ENCODE results near the gene CEACAM19. TPM values are rescaled to one million over a fixed set of nuclear protein-coding genes. Genes with fewer than 3 reads are reported as not detected.
A peak's percentile ranks its signal among the peaks of the same experiment; 100 is the strongest.
"Not testable (repeated sequence)": the region's sequence is repeated elsewhere in the genome, so short reads cannot be mapped to it uniquely, and the experiment has no call there.

The CEACAM19 gene
- total RNA-seq, 1 donor from 2014 or later, result 1.2 TPM

DNA sequence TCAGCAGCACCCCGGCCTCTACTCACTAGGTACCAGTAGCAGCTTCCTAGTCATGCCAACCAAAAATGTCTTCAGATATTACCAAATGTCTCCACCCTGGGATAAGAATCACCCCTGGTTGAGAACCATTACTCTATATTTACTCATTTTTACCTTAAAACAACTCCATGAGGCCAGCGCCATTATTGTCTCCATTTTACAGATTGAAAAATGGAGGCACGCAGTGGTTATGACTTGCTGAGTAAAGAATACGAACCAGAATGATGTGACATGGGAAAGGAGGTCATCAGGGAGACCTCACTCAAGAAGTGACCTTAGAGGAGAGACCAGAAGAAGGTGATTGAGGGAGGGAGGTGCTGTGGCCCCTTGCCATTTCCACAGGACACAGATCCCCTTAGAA is 2.2 kb downstream of the CEACAM19 start:
- no peak for DNase-seq (ENCODE audit: low read depth in 2 of 2)

GRCh38 chr19:44675521-44675920 is 4.2 kb downstream of the CEACAM19 start:
- no peak for DNase-seq (ENCODE audit: low read depth in 2 of 2)

- peak in 1 of 2 donors; percentile 53 for DNase-seq (ENCODE audit: low read depth in 2 of 2)
These were observed 5.9 kb downstream of the CEACAM19 start for GRCh38 chr19:44677019-44677811.

DNA sequence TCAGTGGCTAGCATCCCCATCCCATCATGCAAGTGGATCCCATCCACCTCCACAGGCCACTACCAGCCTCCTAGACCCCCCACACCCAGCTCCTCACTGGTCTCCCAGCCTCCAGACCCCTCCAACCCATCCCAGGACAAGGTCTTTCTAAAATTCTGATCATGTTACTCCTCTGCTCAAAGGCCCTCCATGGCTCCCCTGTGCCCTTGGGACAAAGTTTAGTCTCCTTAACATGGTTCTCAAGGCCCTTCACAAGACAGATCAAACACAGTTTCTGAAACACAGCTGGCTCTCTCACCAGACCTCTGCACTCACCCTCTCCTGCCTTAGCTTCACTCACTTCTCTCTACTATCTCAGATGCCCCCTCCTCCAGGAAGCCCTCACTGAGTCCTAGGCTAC is 9.3 kb downstream of the CEACAM19 start:
- DNase-seq (ENCODE audit: low read depth in 2 of 2), result no peak

DNA sequence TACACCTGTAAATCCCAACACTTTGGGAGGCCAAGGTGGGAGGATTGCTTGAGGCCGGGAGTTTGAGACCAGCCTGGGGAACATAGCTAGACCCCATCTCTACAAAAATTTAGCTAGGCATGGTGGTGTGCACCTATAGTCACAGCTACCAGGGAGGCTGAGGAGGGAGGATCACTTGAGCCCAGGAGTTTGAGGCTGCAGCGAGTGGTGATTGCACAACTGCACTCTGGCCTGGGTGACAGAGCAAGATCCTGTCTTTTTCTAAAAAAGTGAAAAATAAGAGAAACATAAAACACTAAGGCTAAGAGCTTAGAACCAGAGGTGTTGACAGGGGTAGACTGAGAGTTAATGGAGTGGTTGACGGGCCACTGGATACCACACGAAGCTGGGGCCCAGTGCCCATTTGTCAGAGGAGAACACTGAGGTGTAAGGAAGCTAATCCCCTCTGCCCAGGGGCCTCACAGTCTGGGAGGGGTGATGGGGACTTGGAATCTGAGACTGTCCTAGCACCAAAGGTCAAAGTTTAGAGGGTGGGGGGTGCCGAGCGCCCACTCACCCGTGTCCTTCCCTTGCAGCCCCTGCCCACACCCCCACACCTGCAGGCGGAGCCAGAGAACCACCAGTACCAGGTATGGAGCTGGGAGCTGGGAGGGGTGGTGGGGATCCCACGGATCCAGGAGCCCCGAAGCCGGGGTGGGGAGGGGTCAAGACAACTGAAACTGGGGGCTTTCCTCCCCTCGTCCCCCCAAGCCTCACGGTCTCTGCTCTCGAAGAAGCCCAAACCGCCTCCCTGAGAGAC is 10.9 kb downstream of the CEACAM19 start:
- DNase-seq (ENCODE audit: low read depth in 2 of 2), result no peak

DNA sequence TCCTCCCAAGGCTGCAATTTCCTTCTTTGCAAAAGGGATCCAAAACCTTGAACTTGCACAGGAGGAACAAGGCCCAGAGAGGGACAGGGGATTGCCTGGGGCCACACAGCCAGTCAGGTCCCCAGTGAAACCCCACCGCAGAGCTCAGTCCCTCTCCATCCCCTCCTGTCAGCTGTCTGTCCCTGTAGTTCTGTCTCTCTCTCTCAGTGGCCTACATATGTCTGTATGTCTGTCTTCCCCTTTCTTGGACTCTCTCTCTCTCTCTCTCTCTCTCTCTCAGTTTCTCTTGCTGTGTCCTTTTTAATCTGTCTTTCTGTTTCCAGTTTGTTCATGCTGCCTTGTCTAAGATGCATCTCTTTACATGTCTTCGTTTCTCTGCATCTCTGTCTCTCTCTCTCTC is 11.5 kb downstream of the CEACAM19 start:
- no peak for DNase-seq (ENCODE audit: low read depth in 2 of 2)

DNA sequence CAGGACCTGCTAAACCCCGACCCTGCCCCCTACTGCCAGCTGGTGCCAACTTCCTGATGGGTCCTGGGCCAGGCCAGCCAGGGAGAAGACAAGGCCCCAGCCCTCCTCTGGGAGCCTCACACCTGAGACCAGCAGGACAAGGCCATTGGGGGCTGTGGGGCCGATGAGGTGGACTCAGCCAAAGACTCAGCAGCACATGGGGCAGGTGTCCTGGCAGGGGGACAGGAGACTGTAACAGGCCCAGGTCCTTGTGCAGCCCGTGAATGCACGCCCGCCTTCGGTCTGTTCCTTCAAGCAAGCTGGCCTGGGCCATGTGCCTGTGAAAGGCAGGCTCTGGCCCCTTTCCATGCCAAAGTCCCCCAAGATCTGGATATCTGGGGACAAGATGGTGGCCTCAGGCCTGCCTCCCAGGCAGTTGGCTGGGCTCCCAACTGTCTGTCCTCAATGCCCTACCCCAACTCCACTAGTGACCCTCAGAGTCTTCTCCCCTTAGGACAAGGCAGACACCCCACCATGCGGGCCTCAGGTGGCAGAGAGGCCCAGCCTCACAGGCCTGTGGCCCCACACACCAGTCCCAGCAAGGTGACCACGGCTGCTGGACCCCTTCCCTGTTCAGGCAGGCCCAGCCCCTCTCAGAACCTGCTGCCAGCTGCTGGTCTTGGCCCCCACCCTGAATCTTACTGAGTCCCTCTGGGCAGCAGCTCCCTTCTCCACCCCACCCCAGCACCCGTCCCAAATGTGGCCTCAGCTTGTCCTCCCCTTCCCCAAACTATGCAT is 12.3 kb downstream of the CEACAM19 start:
- DNase-seq (ENCODE audit: low read depth in 2 of 2), result no peak

DNA sequence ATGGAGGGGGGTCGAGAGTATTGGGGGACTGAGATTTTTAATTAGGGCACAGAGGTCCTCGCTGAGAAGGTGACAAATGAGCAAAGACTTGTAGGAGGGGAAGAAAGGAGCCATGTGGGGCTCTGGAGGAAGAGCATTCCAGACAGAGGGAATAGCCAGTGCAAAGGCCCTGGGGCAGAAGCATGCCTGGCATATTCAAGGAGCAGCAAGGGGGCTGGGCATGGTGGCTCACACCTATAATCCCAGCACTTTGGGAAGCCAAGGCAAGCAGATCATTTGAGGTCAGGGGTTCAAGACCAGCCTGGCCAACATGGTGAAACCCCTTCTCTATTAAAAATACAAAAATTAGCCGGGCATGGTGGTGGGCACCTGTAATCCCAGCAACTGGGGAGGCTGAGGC is 13.1 kb downstream of the CEACAM19 start:
- not testable (repeated sequence) for DNase-seq (ENCODE audit: low read depth in 2 of 2)

- DNase-seq (ENCODE audit: low read depth in 2 of 2), result peak; percentile 23 to 99
These were observed 13.9 kb downstream of the CEACAM19 start for GRCh38 chr19:44684892-44685863.

GRCh38 chr19:44685877-44686276 is 14.6 kb downstream of the CEACAM19 start:
- DNase-seq (ENCODE audit: low read depth in 2 of 2), result peak in 1 of 2 donors; percentile 80

GRCh38 chr19:44686896-44687295 is 15.6 kb downstream of the CEACAM19 start:
- DNase-seq (ENCODE audit: low read depth in 2 of 2), result no peak

DNA sequence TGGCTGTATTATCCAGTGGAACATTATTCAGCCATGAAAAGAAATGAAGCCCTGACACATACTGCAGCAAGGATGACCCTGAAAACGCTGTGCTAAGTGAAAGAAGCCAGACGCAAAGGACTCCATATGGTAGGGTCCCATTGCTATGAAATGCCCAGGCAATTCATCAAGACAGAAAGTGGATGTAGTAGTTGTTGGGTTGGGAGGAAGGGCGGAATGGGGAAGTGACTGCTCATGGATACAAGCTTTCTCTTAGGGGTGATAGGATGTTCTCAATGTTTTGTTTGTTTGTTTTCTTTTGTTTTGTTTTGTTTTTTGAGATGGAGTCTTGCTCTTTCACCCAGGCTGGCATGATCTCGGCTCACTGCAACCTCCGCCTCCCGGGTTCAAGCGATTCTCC is 16.6 kb downstream of the CEACAM19 start:
- no peak for DNase-seq (ENCODE audit: low read depth in 2 of 2)

DNA sequence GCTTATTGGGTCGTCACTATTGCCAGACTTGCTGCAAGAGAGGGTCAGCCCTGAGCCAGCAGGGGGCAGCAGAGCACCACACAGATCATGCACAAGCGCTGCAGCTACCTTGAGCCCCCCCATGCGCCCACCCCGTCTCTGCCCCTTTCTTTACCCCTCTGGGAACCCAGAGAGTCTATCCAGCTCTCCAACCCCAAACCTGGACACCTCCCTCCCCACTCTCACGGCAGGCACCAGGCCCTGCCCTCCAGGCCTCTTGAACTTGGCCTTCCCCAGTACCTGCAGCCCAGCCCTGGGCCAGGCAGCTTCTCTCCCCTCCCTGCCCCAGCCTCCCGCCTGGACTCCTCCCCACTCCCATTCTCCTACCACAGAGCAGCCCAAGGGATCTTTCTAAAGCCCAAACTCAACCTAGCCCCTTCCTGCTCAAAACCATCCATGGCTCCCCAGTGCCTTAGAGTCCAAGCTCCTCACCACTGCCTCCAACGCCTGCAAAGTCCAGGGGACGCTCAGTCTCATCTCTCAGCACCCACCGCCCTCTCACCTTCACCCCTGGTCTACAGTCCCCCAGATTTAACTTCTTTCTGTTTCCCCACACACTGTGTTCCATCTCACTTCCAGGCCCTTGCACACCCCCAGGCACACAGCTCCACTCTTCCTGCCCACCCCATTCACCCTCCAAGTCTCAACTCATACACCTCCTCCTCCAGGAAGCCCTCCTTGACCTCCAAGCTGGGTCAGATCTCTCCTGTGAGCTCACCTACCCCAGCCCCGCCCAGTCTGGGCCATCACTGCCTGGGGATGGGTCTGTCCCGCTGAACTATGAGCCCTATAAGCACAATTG is 18.2 kb downstream of the CEACAM19 start:
- DNase-seq (ENCODE audit: low read depth in 2 of 2), result peak; percentile 82 to 90

GRCh38 chr19:44690131-44690440 is 18.8 kb downstream of the CEACAM19 start:
- DNase-seq (ENCODE audit: low read depth in 2 of 2), result no peak

DNA sequence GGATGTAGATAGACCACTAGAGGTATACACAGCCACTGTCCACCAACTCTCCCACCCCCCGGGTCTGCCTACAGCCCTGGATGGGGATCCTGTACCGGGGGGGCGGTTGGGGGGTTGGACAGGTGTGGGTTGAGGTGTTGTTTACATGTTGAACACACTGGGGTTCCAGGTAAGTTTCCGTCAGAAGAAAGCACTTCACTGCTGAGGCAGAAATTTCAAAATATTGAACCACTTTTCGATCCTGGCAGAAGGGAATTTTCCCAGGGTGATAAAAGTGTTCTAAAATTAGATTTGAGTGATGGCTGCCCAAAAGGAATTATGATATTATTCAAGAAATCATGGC is 21.1 kb downstream of the CEACAM19 start:
- DNase-seq (ENCODE audit: low read depth in 2 of 2), result no peak

DNA sequence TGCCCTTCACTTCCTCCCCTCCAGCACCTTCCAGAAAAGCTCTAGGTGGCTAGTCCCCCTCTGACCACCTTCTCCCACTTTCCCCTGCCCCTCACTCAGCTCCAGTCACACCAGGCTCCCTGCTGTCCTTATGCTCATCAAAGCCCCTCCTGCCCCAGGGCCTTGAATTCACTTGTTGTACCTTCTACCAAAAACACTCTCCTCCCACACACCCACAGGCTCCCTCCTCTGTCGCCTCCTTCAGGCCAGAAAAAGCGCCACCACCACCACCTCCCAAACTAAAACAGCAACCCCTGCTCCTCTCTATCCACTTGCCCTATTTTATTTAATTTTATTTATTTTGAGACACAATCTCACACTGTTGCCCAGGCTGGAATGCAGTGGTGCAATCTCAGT is 22.9 kb downstream of the CEACAM19 start:
- DNase-seq (ENCODE audit: low read depth in 2 of 2), result peak in 1 of 2 donors; percentile 14

DNA sequence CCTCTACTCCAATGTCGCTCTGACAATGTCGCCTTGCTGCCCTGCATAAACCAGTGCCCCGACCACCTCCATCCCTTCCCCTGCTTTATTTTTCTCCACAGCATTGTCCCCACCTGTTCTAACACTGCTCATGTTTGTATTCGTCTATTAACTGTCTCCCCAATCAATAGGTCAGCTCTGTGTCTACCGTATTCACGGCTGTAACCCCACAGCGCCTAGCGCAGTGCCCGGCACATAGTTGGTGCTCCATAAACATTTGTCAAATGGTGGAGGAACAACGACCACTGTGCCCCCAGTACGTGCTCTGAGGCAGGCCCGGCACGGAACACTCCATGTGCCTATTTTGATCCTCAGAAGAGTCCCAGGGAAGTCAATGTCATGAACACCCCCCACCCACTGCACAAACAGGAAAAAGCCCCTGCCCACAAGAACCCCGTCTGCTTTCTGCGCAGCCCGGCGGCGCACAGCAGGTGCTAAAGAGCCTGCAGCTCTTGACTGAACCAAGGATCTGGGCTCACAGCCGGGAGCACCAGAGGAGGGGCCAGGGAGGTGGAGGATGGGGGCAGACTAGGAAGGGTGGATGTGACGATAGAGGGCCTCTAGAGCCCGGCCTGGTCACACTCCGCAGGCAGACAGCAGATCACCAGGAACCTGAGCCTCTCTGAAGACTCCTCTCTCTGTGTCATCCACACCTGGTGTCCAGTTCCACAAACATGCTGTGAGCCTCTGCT is 25.8 kb downstream of the CEACAM19 start:
- DNase-seq (ENCODE audit: low read depth in 2 of 2), result no peak

DNA sequence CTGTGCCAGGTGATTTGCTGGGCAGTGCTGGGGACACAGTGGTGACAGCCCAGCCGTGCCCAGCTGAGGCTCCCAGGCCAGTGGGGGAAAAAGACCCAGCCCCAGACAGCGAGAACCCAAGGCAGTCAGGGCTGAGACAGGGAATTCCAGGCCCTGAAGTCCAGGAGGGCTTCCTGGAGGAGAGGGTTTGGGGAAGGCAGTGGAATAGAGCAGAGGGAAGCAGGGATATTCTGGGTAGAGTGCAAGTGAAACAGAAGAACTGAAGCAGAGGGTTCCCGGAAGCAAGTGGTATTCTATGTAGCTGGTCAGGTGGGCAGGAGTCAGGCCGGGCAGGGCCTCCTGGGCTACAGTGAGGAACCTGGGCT is 26.4 kb downstream of the CEACAM19 start:
- DNase-seq (ENCODE audit: low read depth in 2 of 2), result no peak

- DNase-seq (ENCODE audit: low read depth in 2 of 2), result no peak
These were observed 27.4 kb downstream of the CEACAM19 start, which contains the start of gene CEACAM16 for GRCh38 chr19:44698492-44699201. Gene CEACAM16, plus strand, starts transcription at chr19:44699151. Its CDS starts 2,306 bp downstream, at chr19:44701457.

Data from lung microvascular endothelial cell (primary cell).